Hepatocyte (in vitro differentiated cells): Measurements from ENCODE around the gene LEP.

Source experiments
- EZH2 ChIP-seq: fragments of 200-600 bp; sonication (generic); IDR thresholded peaks from 2 replicates; pipeline ENCODE4 v1.6.1; 2016; ENCODE audit warnings: antibody characterized with exemption, mild to moderate bottlenecking, borderline replicate concordance
- EZH2phosphoT487 ChIP-seq: fragments of 200-600 bp; sonication (generic); IDR thresholded peaks from one replicate; pipeline ENCODE4 v1.6.1; 2018; ENCODE audit warnings: antibody characterized with exemption, mild to moderate bottlenecking, low read depth, moderate library complexity; ENCODE audit not compliant: unreplicated experiment, severe bottlenecking
- TF ChIP-seq, protein P1 (sequence below): fragments of 200-600 bp; sonication (generic); IDR thresholded peaks from 2 replicates; pipeline ENCODE4 v1.5.1; 2016; ENCODE audit warnings: antibody characterized with exemption, mild to moderate bottlenecking; ENCODE audit not compliant: poor library complexity

DNA sequence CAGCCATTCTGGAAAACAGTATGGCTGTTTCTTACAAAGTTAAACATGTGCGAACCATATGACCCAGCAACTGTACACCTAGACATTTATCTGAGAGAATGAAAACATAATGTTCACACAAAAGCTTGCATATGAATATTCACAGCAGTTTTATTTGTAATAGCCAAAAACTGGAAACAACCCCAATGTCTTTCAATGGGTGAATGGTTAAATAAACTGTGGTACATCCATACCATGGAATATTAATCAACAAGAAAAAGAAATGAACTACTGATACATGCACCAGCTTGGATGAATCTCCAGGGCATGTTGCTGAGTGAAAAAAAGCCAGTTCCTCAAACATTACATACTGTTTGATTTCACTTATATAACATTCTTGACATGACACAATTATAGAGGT lies 37.3 kb downstream of the LEP start:
- TF ChIP-seq, protein P1, sequence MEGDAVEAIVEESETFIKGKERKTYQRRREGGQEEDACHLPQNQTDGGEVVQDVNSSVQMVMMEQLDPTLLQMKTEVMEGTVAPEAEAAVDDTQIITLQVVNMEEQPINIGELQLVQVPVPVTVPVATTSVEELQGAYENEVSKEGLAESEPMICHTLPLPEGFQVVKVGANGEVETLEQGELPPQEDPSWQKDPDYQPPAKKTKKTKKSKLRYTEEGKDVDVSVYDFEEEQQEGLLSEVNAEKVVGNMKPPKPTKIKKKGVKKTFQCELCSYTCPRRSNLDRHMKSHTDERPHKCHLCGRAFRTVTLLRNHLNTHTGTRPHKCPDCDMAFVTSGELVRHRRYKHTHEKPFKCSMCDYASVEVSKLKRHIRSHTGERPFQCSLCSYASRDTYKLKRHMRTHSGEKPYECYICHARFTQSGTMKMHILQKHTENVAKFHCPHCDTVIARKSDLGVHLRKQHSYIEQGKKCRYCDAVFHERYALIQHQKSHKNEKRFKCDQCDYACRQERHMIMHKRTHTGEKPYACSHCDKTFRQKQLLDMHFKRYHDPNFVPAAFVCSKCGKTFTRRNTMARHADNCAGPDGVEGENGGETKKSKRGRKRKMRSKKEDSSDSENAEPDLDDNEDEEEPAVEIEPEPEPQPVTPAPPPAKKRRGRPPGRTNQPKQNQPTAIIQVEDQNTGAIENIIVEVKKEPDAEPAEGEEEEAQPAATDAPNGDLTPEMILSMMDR: no peak
- TF ChIP-seq EZH2 (no peak), EZH2phosphoT487 (no peak)
